HG03378 (cell line): ENCODE measurements around the gene TMEM272.

Source experiments
- ATAC-seq: cut with Tn5 transposase; IDR thresholded peaks from one replicate; pipeline ENCODE4 v1.9.1; 2021; ENCODE audit warnings: mild to moderate bottlenecking, moderate library complexity; ENCODE audit not compliant: unreplicated experiment

Gene TMEM272

DNA sequence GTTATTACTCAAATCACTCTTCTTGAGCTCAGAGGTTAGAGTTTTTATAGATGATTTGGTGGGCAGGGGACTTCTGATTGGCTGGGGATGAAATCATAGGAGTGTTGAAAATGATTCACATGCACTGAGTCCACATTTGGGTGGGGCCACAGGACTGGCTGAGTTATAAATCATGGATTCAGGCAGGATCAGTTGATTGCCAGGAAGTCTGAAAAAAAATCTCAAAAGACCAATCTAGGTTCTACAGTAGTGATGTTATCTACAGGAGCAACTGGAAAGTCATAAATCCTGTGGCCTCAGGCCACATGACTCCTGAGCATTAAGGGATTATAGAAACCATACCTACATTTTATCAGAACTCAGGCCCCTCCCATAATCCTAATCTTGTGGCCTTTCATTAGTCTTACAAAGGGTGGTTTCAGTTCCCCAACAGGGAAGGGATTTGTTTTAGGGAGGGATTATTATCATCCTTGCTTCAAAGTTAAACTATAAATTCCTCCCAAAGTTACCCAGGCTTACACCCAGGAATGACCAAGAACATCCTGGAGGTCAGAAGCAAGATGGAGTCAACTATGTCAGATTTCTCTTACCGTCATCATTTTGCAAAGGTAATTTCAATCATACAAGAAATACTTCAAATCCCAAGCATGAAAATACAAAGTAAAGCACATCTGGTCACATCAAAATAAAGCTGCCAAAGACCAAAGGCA, 11.2 kb upstream of the TMEM272 start:
- no peak for ATAC-seq

- no peak for ATAC-seq
These were observed 4.4 kb upstream of the TMEM272 start for GRCh38 chr13:51849145-51850101.

GRCh38 chr13:51848674-51849073, 3.7 kb upstream of the TMEM272 start:
- ATAC-seq, result no peak

GRCh38 chr13:51846756-51847155, 1.8 kb upstream of the TMEM272 start:
- no peak for ATAC-seq

GRCh38 chr13:51845574-51846318, 769 bp upstream of the TMEM272 start:
- no peak for ATAC-seq

DNA sequence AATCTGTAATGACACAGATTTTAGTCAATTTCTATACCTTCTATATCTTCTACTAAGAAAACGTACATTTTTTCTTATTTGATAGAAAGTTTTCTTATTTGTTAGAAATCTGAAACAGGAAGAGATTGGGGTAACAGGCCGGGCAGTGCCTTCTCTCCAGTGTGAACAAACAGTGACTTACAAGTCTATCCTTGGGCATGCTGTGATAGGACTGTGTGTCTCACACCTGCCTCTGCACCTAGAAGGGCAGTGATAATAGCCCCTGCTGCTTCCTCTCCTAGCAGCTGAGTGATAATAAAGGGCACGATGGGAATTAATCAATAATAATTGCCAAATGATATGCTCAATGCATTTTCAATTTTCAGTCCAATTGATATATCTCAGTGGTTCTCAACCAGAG, 1.4 kb downstream of the TMEM272 start:
- ATAC-seq, result no peak

DNA sequence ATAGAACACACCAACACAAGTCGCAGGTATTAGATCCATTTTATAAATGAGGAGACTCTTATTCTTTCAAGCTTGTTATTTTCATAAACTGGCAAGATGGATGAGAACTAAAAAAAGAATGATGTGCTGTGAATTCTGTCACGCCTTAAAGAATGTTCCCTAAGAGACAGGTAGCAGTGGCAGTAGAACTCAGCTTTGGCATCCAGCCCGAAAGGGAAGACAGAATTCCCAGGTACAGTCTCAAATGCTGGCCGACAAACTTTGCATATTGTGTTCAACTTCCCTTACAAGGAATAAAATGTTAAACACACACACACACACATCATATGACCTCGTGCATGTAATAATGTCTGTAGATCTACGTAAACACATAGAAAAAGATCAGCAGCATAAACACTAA, 3.2 kb downstream of the TMEM272 start:
- ATAC-seq, result no peak

- ATAC-seq, result no peak
These were observed 4.1 kb downstream of the TMEM272 start for GRCh38 chr13:51840917-51841316.

DNA sequence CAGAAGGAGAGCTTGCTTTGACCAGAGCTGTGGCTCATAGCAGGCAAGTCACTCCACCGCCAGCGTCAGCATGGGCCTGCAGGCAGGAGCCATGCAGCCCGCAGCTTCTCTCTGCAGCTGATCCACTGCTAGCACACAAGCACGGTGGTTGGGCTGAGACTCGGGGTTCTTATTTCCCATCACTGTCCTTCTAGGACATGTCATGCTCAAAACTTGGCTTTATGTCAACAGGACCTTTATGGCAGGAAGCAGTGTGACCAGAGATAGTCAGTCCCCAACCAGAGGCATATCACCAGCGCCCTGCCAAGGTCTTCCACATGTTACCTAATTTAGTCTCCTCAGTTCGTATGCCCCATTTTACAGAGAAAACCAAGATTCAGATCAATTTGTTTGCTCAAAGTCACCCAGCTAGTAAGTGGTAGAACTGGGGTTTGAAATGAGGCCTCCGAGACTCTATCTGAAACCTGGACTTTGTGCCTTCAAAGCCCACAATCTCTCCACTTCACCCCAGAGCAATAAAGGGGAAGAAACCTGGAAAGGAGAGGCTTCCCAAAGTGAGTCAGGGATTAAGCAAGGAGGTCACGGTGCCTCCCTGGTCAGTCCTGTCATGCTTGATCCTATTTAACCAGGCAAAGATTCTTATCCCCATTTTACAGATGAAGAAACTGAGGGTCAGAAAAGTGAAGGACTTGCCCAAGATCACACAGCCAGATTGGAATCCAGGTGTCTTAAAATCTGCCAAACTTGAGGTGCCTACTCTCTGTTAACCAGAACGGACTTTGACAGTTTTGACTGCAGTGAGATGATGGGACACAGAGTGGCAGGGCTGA, 5.1 kb downstream of the TMEM272 start:
- ATAC-seq, result no peak

- no peak for ATAC-seq
These were observed 6.6 kb downstream of the TMEM272 start for GRCh38 chr13:51838240-51838846.

DNA sequence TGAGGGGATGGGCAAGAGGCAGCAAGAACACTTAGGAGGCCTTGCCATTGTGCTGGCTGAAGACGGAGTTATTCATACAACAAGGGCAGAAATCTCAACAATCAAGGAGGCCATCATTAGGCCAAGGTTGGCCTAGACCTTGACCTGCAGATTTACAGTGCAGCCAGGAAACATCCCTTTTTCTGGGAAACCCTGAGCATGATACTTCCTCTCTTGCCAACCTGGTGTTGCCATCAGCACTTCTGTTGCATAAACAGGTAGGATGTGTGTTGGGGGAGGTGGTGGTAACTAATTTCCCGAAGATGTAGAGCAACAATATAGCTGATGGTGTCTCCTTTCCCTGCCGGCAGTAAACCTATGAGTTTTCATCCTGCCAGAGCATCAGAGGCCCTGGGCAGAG, 8.0 kb downstream of the TMEM272 start:
- ATAC-seq, result no peak

- ATAC-seq, result no peak
These were observed 10.3 kb downstream of the TMEM272 start for GRCh38 chr13:51834581-51835171.

DNA sequence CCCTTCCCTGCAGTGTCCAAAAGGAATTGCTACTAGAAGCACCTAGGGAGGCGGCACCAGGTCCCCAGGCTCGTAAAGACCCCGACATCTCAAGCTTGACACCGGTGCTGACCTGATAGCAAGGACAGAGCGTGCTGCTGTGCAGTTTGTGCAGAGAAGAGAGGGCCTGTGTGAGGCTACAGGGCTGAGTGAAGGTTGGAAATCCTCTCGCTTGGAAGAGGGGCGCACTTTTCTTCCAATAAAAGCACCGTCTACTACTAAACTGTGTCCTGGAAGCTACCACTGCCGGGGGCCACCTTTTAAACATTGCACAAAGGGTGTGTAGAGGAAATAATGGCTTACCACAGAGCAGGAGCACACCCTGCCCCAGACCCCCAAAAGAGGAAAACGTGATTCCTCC, 11.0 kb downstream of the TMEM272 start:
- ATAC-seq, result no peak

GRCh38 chr13:51832471-51833152, 12.4 kb downstream of the TMEM272 start:
- peak; percentile 77 for ATAC-seq

GRCh38 chr13:51831519-51831918, 13.5 kb downstream of the TMEM272 start:
- ATAC-seq, result no peak

GRCh38 chr13:51829568-51829899, 15.4 kb downstream of the TMEM272 start:
- no peak for ATAC-seq

- no peak for ATAC-seq
These were observed 16.0 kb downstream of the TMEM272 start for GRCh38 chr13:51828730-51829567.

DNA sequence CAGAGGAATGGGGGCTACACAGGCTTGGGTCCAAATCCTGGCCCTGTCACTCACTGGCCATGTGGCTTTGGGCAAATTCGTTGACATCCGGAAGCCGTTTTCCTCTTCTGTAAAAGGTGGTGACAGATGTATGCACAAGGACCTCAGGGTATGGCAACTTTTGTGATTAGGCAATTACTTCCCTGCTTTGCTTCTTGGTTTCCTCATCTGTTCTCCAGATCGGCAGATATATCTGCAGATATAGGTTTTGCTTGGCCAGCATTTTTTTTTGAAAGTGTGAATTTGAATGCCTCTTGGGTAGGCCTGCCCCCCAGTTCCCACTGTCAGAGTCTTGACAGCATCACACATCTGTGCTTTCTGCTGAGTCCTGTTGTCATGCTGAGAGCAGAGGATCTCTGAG, 17.7 kb downstream of the TMEM272 start:
- ATAC-seq, result no peak
